NOMO-1 treated with dmso at 0.1 percent for 144 hours (cell line): ENCODE results near the gene ARF6.
"Not testable (repeated sequence)": the region's sequence is repeated elsewhere in the genome, so short reads cannot be mapped to it uniquely, and the experiment has no call there.

Source experiments
- DNase-seq: peaks from one replicate; lab custom pipeline; 2025; ENCODE audit not compliant: unreplicated experiment; lab: John Stamatoyannopoulos, UW

Gene ARF6

GRCh38 chr14:49905989-49906388 is 13.1 kb downstream of the ARF6 start:
- no peak for DNase-seq

- DNase-seq: no peak
Observed at GRCh38 chr14:49907186-49907585, 14.3 kb downstream of the ARF6 start.

DNA sequence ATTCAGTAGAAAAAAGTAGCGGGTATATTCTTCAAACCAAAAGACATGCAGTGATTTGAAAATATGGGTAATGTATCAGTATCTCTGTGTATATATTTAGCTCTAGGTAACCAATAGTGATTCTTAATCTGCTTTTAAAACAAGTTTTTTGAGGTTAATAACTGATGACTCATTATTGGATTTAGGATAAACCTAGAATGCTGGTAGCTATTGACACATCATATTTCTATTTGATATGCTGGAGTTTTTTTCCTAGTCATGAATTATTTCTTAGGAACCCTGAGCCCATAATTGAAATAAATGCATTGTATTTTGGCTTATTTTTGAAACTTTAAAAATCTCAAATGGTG is 15.5 kb downstream of the ARF6 start:
- DNase-seq: no peak

DNA sequence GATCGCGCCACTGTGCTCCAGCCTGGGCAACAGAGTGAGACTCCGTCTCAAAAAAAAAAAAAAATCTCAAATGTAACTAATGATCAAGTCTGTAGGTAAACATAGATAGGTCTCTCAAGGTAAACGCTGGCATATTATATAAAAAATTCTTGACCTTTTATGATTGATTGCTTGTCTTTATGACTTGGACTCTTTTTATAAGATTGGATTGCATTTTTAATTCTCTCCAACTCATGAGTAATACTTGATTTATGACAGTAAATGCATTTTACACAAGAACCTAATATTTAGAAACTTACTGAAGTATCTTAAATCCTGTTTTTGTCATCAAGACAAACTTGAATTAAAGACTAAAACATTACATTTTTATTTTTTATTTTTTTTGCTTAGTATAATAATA is 16.1 kb downstream of the ARF6 start:
- no peak for DNase-seq

DNA sequence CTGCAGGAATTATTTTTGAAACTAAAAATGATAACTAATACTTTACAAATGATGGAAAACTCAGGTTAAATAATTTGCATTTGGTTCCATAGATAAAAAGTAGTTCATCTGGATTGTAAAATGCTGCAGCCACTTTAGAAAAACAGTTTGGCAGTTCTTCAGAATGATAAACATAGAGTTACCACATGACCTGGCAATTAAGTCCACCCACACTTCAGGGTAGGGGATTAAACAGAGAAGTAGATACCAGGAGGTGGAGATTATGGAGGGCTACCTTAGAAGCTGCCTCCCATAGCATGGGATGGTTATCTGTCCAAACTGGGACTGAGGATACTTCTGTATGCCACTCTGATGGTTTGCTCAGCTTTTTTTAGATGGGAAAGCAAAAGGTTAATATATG is 22.2 kb downstream of the ARF6 start:
- no peak for DNase-seq

- no peak for DNase-seq
Observed at GRCh38 chr14:49918706-49919105, 25.8 kb downstream of the ARF6 start.

DNA sequence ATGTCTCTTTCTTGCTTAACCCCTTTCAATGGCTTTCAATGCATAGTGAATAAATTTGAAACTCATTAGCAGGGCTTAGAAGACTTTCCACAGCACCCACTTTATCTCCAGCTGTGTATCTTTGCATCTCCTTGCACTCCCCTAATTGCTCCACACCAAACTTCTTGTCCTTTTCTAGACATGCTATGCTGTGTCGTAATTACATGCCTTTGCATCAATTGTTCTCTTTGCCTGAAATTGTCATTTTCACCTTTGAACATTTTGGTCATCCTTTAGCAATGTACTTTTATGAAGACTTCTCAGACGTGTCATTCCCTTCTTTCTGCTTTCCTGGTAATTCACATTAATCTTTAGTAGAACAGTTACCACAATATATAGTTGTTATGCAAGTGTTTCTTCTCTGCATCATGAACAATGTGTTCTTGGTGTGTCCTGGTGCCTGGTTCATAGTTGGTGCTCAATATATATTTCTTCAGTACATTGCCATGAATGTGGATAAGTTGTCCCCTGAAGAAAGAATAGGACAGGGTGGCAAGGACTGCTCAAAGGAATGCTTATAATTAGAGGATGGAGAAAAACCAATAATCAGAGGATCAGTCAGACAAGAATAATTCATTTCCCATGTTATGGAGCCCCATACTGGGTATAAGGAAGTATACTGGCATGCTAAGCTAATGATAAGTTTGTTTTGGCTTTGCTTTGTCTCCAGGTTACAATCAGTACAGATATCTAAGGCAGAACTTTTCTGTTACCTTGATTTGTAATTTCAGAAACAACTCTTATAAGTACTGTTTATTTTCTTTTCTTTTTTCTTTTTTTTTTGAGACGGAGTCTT is 27.2 kb downstream of the ARF6 start:
- no peak for DNase-seq

GRCh38 chr14:49920935-49921334 is 28.1 kb downstream of the ARF6 start:
- no peak for DNase-seq

DNA sequence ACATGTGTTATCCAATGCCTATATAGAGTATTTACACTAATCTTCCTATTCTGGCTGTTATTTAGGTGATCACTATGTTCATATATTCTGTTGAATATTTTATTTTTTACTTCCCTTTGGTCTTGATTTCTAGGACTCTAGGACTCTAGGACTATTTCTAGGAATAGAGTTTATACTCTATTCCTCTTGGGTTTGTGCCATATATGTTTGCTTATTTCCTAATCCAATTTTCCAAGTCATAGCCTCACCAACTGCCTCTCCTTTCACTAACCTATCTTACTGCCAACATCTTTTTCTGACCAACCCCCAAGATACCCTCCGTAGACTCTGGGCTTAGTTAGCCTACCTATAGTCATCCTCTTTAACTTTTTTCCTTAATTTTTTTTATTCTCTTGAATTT is 28.5 kb downstream of the ARF6 start:
- no peak for DNase-seq

GRCh38 chr14:49923442-49923841 is 30.6 kb downstream of the ARF6 start:
- no peak for DNase-seq

DNA sequence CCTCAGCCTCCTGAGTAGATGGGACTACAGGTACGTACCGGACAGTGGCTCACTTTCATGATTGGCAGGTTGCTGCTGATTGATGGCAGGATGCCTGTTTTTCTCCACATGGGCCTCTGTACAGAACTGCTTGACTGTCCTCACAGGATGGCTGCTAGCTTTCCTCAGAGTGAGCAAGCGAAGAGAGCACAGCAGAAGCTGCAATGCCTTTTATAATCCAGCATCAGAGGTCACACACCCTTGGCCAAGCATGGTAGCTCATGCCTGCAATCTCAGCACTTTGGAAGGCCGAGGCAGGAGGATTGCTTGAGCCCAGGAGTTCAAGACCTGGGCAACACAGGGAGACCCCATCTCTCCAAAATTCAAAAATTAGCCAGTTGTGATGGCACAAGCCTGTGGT is 31.0 kb downstream of the ARF6 start:
- DNase-seq: no peak

DNA sequence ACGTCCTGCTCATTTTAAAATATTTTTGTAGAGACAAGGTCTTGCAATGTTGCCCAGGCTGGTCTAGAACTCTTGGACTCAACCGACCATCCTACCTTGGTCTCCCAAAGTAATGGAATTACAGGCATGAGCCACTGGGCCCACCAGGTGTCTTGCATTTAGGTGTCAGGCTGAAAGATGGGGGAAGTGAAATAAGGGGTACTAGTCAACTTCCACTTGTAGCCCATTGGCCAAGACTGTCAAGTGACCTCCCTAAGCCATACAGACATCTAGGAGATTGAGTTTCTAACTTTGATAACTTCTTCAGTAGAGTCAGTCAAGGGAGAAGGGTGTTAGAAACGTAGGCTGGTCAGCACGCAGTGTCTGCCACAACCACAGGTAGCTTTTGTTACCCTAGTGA is 32.0 kb downstream of the ARF6 start:
- DNase-seq: no peak

DNA sequence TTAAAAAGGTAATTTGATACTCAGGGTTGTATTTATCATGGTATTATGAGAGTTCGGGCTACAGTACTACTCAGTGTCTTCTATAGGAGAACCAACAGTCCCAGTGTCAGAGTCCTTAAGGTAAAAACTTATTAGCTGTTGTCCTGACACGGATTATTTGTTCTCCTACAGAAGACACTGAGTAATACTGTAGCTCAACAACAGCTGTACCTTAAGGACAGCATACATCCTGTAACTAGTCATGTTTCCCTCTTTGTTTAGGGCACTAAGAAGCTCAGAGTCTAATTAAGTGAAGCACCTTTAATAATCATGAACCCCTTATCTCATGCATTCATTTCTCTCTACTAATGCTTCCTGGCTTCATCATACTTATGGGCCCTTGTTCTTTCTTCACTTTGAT is 33.9 kb downstream of the ARF6 start:
- DNase-seq: no peak

DNA sequence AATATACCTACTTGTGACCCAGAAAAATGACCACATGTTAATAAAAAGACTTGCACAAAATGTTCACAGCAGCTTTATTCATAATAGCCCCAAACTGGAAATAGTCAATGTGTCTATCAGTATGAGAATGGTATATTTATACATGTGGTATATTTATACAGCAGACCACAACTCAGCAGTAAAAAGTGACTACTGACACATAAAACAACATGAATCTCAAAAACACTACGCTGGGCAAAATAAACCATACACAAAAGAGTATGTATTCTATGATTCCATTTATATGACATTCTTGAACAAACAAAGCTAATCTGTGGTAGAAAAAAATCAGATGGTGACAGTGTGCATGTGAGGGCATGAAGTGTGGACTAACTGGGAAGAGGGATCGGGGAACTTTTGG is 35.1 kb downstream of the ARF6 start:
- no peak for DNase-seq

DNA sequence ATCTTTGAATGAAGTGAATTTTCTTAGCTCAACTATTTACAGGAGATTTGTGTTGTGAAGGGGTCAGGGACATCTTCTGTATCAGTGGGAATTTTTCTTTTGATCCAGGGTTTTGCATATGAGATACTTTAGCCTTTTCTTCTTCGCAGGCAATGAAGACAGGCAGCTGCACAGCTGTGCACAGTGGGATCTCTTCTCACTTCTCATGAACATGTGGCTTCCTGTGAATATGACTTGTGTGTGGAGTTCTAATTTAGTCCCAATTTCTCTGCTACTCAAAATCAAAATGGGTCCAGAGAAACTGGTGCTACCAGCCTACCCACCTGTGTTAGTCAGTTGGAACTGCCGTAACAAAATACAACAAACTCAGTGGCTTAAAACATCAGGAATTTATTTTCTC is 37.8 kb downstream of the ARF6 start:
- no peak for DNase-seq

DNA sequence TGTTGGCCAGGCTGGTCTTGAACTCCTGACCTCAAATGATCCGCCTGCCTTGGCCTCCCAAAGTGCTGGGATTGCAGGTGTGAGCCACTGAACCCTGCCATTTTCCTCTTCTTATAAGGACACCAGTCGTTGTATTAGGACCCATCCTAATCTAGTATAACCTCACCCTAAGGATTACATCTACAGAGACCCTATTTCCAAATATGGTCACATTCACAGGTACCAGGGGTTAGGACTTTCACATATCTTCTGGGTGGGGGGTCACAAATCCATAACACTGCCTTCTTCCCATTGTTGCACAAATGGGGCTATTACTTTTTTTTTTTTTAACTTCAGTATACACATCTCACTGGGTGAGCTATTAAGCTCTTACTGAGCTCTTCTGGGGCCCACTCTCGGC is 38.6 kb downstream of the ARF6 start:
- no peak for DNase-seq

DNA sequence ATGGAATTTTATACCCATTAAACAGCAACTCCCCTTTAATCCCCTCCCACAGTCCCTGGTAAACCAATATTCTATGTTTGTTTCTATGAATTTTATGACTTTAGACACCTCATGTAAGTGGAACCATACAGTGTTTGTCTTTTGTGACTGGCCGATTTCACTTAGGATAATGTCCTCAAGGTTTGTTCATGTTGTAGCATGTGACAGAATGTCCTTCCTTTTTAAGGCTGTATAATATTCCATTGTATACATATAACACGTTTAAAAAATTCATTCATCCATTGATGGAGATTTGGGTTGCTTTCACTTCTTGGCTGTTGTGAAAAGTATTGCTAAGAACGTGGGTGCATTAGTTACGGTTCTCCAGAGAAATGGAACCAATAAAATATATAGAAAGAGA is 40.2 kb downstream of the ARF6 start:
- no peak for DNase-seq

- DNase-seq: no peak
Observed at GRCh38 chr14:49933704-49934103, 40.8 kb downstream of the ARF6 start.

DNA sequence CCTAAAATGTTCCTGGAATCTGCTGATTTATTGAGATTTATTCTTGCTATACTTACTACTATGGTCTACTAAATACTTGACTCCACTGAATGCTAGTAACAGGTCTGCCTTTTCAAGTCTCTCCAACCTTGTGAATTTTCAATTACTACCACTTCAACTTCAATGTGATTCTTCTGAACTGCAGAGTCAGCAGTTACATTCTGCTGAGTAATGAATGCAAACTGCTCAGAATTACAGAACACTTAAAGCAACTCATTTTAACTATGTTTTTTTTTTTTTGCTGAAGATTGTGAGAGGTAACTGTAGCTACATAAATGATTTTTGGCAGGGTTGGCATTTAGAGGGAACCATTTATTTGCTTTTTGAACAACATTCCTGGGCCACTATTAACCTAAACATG is 41.8 kb downstream of the ARF6 start:
- no peak for DNase-seq

DNA sequence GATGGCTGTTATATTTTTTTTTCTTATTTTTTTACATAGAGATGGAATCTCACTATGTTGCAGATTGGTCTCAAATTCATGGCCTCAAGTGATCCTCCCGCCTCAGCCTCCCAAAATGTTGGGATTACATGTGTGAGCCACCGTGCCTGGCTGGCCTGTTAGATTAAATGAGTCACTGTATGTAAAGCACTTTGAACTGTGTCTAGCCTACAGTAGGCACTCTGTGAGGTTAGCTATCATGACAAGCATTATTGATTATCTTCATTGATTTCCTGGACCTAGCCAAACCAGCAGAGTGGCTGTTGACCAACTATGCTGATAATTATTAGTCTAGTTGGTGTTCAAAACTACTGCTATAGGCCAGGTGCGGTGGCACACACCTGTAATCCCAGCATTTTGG is 42.6 kb downstream of the ARF6 start:
- no peak for DNase-seq

DNA sequence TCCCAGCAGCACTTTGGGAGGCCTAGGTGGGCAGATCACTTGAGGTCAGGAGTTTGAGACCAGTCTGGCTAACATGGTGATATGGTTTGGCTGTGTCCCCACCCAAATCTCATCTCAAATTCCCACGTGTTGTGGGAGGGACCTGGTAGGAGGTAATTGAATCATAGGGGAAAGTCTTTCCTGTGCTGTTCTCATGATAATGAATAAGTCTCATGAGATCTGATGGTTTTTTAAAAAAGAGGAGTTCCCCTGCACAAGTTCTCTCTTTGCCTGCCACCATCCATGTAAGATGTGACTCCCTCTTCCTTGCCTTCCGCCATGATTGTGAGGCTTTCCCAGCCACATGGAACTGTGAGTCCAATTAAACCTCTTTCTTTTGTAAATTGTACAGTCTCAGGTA is 43.4 kb downstream of the ARF6 start:
- not testable (repeated sequence) for DNase-seq

- DNase-seq: not testable (repeated sequence)
Observed at GRCh38 chr14:49936882-49937281, 44.0 kb downstream of the ARF6 start.

- not testable (repeated sequence) for DNase-seq
Observed at GRCh38 chr14:49939215-49939614, 46.3 kb downstream of the ARF6 start.
